GM21529 (cell line): ENCODE results near the gene TIRAP.
"Not testable (repeated sequence)": the region's sequence is repeated elsewhere in the genome, so short reads cannot be mapped to it uniquely, and the experiment has no call there.

ENCODE experiments used
- ATAC-seq: cut with Tn5 transposase; IDR thresholded peaks from one replicate; pipeline ENCODE4 v1.9.1; 2021; ENCODE audit not compliant: unreplicated experiment

The TIRAP gene

GRCh38 chr11:126282736-126283591, at the start of gene TIRAP:
TIRAP (plus strand) TSS chr11:126283093; CDS start chr11:126290895, 7,802 bp downstream.
- ATAC-seq: peak; percentile 56

- no peak for ATAC-seq
These were observed 49.5 kb upstream of the TIRAP start for GRCh38 chr11:126233391-126233790.

- ATAC-seq: no peak
These were observed 36.3 kb upstream of the TIRAP start for GRCh38 chr11:126246636-126247035.

- ATAC-seq: no peak
These were observed 29.6 kb upstream of the TIRAP start for GRCh38 chr11:126253265-126253664.

GRCh38 chr11:126254819-126255218, 28.1 kb upstream of the TIRAP start:
- no peak for ATAC-seq

GRCh38 chr11:126255507-126255906, 27.4 kb upstream of the TIRAP start:
- not testable (repeated sequence) for ATAC-seq

- no peak for ATAC-seq
These were observed 26.7 kb upstream of the TIRAP start for GRCh38 chr11:126256216-126256615.

- ATAC-seq: no peak
These were observed 25.7 kb upstream of the TIRAP start for GRCh38 chr11:126257144-126257543.

GRCh38 chr11:126257764-126258163, 25.1 kb upstream of the TIRAP start:
- no peak for ATAC-seq

- ATAC-seq: no peak
These were observed 20.7 kb upstream of the TIRAP start for GRCh38 chr11:126262216-126262615.

GRCh38 chr11:126263489-126263888, 19.4 kb upstream of the TIRAP start:
- no peak for ATAC-seq

GRCh38 chr11:126265811-126266210, 17.1 kb upstream of the TIRAP start:
- no peak for ATAC-seq

- no peak for ATAC-seq
These were observed 15.2 kb upstream of the TIRAP start for GRCh38 chr11:126267650-126268049.

- no peak for ATAC-seq
These were observed 14.6 kb upstream of the TIRAP start for GRCh38 chr11:126268361-126268707.

GRCh38 chr11:126268708-126269579, 13.9 kb upstream of the TIRAP start, which contains the start of the genes FOXRED1 and SRPRA:
FOXRED1 (plus strand) TSS chr11:126269154; CDS start chr11:126269207, 53 bp downstream.
SRPRA (minus strand) TSS chr11:126268895; CDS start chr11:126268804, 91 bp downstream.
- ATAC-seq: peak; percentile 99

GRCh38 chr11:126277322-126277721, 5.6 kb upstream of the TIRAP start:
- no peak for ATAC-seq

GRCh38 chr11:126277780-126278179, 5.1 kb upstream of the TIRAP start:
- ATAC-seq: no peak

- no peak for ATAC-seq
These were observed 3.7 kb upstream of the TIRAP start for GRCh38 chr11:126279191-126279590.

- ATAC-seq: no peak
These were observed 2.3 kb upstream of the TIRAP start for GRCh38 chr11:126280595-126280994.

GRCh38 chr11:126281245-126281644, 1.6 kb upstream of the TIRAP start:
- no peak for ATAC-seq

GRCh38 chr11:126281666-126282175, 1.2 kb upstream of the TIRAP start:
- ATAC-seq: no peak

GRCh38 chr11:126282361-126282735, 545 bp upstream of the TIRAP start:
- peak; percentile 14 for ATAC-seq
